Measurements from ENCODE around the gene KIF19.

Gene KIF19

DNA sequence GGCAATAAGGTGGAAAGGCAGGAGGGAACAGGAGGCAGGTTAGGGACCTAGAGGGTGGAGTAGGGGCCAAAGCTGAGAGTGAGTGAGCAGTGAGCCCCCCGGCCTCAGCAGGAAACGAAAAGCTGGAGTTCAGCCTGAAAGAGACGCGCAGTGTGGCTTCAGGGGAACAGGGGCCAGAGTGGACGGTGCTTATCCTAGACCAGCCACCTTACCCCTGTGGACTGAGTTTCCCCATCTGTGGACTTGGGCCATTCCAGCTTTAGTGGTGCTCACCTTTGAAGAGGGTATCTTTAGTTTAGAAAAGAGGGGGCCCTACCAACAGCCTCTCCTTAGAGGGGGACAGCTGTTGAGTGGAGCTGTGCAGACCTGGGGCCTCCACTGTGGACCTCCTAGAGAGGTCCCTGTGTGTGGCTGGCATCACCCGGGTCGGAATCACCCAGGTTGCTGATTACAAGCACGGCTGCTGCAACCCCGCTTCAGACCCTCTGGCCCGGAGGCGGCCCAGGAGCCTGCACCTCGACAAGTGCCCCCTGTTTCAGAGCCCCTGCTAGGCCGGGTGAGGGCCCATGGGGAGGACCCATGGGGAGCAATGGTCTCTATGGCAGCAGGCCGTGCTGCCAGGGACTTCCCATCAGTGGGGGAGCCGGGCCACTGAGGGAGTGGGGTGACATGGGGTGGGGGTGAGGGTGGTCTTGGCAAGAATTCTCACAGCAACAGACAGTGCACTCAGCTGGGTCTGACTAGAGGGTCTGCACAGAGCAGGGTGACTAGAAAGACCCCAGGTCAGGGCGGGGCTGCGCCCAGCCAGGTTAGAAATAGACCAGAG, 43.9 kb downstream of the KIF19 start:
- Histone ChIP-seq H3K79me2 (ENCODE audit: low read length) (no peaks in the 10 kb centered on the region), H3K9me2 (replicated peaks; ENCODE audit: insufficient read depth, low read length) (no peaks in the 10 kb centered on the region), H4K20me1 (ENCODE audit: insufficient read depth, low read length) (no peaks in the 10 kb centered on the region), H3K27me3 (replicated peaks; ENCODE audit: insufficient read depth, low read length) (peaks cover 82% of the 10 kb centered on the region), H3K9me3 (replicated peaks; ENCODE audit: insufficient read depth, low read length) (no peaks in the 10 kb centered on the region), H2AFZ (ENCODE audit: low read length) (no peak overlapping the region), H3K27ac (ENCODE audit: low read length) (no peak overlapping the region), H3F3A (ENCODE audit: insufficient read depth, low read length) (no peaks in the 10 kb centered on the region), H3K9ac (ENCODE audit: low read length) (no peak overlapping the region), H3K36me3 (replicated peaks; ENCODE audit: insufficient read depth, low read length) (no peaks in the 10 kb centered on the region), H3K4me2 (ENCODE audit: low read depth, low read length) (no peak overlapping the region), H3K4me3 (ENCODE audit: low read length) (no peak overlapping the region), H3K4me1 (ENCODE audit: low read length) (no peaks in the 10 kb centered on the region)
- no peak for DNase-seq
- no peak for TF ChIP-seq EZH2 (optimal IDR thresholded peaks at IDR 0.05; ENCODE audit: low read depth, low read length)
- TF ChIP-seq EZH2phosphoT487 (IDR thresholded peaks at IDR 0.05; ENCODE audit: low read length): no peak
- TF ChIP-seq, protein P1, sequence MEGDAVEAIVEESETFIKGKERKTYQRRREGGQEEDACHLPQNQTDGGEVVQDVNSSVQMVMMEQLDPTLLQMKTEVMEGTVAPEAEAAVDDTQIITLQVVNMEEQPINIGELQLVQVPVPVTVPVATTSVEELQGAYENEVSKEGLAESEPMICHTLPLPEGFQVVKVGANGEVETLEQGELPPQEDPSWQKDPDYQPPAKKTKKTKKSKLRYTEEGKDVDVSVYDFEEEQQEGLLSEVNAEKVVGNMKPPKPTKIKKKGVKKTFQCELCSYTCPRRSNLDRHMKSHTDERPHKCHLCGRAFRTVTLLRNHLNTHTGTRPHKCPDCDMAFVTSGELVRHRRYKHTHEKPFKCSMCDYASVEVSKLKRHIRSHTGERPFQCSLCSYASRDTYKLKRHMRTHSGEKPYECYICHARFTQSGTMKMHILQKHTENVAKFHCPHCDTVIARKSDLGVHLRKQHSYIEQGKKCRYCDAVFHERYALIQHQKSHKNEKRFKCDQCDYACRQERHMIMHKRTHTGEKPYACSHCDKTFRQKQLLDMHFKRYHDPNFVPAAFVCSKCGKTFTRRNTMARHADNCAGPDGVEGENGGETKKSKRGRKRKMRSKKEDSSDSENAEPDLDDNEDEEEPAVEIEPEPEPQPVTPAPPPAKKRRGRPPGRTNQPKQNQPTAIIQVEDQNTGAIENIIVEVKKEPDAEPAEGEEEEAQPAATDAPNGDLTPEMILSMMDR (IDR thresholded peaks at IDR 0.05; ENCODE audit: low read length): no peak

DNA sequence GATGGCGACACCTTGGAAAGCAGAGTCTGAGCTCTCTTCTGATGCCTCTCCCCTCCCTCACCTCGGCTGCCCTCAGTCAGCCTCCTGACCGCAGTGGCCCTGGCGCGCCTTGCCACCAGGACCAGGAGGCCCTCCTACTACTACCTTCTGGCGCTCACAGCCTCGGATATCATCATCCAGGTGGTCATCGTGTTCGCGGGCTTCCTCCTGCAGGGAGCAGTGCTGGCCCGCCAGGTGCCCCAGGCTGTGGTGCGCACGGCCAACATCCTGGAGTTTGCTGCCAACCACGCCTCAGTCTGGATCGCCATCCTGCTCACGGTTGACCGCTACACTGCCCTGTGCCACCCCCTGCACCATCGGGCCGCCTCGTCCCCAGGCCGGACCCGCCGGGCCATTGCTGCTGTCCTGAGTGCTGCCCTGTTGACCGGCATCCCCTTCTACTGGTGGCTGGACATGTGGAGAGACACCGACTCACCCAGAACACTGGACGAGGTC, 45.7 kb downstream of the KIF19 start:
- H3K79me2 ChIP-seq (ENCODE audit: low read length): no peaks in the 10 kb centered on the region
- H3K36me3 ChIP-seq (replicated peaks; ENCODE audit: insufficient read depth, low read length): no peaks in the 10 kb centered on the region
- H3K4me2 ChIP-seq (ENCODE audit: low read depth, low read length): no peak overlapping the region
- H3K27ac ChIP-seq (ENCODE audit: low read length): no peak overlapping the region
- H3K27me3 ChIP-seq (replicated peaks; ENCODE audit: insufficient read depth, low read length): peaks cover 87% of the 10 kb centered on the region
- no peak overlapping the region for H3K4me3 ChIP-seq (ENCODE audit: low read length)
- no peak for DNase-seq
- no peak overlapping the region for H2AFZ ChIP-seq (ENCODE audit: low read length)
- no peaks in the 10 kb centered on the region for H3F3A ChIP-seq (ENCODE audit: insufficient read depth, low read length)
- H4K20me1 ChIP-seq (ENCODE audit: insufficient read depth, low read length): no peaks in the 10 kb centered on the region
- no peak overlapping the region for H3K9ac ChIP-seq (ENCODE audit: low read length)
- no peaks in the 10 kb centered on the region for H3K9me2 ChIP-seq (replicated peaks; ENCODE audit: insufficient read depth, low read length)
- TF ChIP-seq EZH2 (optimal IDR thresholded peaks at IDR 0.05; ENCODE audit: low read depth, low read length): no peak
- no peak for TF ChIP-seq EZH2phosphoT487 (IDR thresholded peaks at IDR 0.05; ENCODE audit: low read length)
- TF ChIP-seq, protein P1 (IDR thresholded peaks at IDR 0.05; ENCODE audit: low read length): no peak
- no peaks in the 10 kb centered on the region for H3K9me3 ChIP-seq (replicated peaks; ENCODE audit: insufficient read depth, low read length)
- H3K4me1 ChIP-seq (ENCODE audit: low read length): no peaks in the 10 kb centered on the region

DNA sequence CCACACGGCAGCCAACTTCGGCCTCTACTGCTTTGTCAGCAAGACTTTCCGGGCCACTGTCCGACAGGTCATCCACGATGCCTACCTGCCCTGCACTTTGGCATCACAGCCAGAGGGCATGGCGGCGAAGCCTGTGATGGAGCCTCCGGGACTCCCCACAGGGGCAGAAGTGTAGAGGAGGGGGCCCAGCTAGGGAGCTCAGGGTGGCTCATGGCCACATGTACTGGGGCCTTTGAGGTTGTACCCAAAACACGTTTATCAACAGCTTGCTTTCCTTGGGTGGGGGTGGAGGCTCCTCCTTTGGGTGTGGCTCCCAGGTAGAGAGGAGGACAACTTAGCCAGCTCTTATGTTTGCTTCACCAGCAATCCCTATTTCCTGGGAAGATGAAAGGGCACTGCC, 46.4 kb downstream of the KIF19 start:
- no peak overlapping the region for H3K27ac ChIP-seq (ENCODE audit: low read length)
- DNase-seq: no peak

More for the DNA sequence above, 46.4 kb downstream of the KIF19 start:
- H3K79me2 ChIP-seq (ENCODE audit: low read length): no peaks in the 10 kb centered on the region
- H3K4me3 ChIP-seq (ENCODE audit: low read length): no peak overlapping the region
- H3K9me3 ChIP-seq (replicated peaks; ENCODE audit: insufficient read depth, low read length): no peaks in the 10 kb centered on the region
- no peak overlapping the region for H2AFZ ChIP-seq (ENCODE audit: low read length)
- TF ChIP-seq EZH2 (optimal IDR thresholded peaks at IDR 0.05; ENCODE audit: low read depth, low read length) (no peak), EZH2phosphoT487 (IDR thresholded peaks at IDR 0.05; ENCODE audit: low read length) (no peak)
- TF ChIP-seq, protein P1 (IDR thresholded peaks at IDR 0.05; ENCODE audit: low read length): no peak
- no peak overlapping the region for H3K9ac ChIP-seq (ENCODE audit: low read length)
- H3K27me3 ChIP-seq (replicated peaks; ENCODE audit: insufficient read depth, low read length): peaks cover 90% of the 10 kb centered on the region
- no peaks in the 10 kb centered on the region for H3K36me3 ChIP-seq (replicated peaks; ENCODE audit: insufficient read depth, low read length)
- no peaks in the 10 kb centered on the region for H3F3A ChIP-seq (ENCODE audit: insufficient read depth, low read length)
- no peaks in the 10 kb centered on the region for H4K20me1 ChIP-seq (ENCODE audit: insufficient read depth, low read length)
- no peaks in the 10 kb centered on the region for H3K9me2 ChIP-seq (replicated peaks; ENCODE audit: insufficient read depth, low read length)
- H3K4me2 ChIP-seq (ENCODE audit: low read depth, low read length): no peak overlapping the region
- H3K4me1 ChIP-seq (ENCODE audit: low read length): no peaks in the 10 kb centered on the region

Measured in MM.1S (cell line).